HL-60 (cell line): Measurements from ENCODE around the gene EFCAB6.

ENCODE experiments used
- DNase-seq, 2 experiments: peaks; one replicate each; pipeline ENCODE4 v3.0.0-alpha.2; 2010 to 2020; ENCODE audit warnings: low read depth in 1 of 2, low spot score in 1 of 2
- H3K27ac ChIP-seq: fragments of 250-450 bp; sonication (Bioruptor Pico); replicated peaks from 2 replicates; pipeline ENCODE4 v1.5.1; 2020; ENCODE audit warnings: mild to moderate bottlenecking, moderate library complexity
- H3K27me3 ChIP-seq: fragments of 250-450 bp; sonication (Bioruptor Pico); 2 replicates; pipeline ENCODE4 v1.5.1; 2021; ENCODE audit warnings: mild to moderate bottlenecking, moderate library complexity; ENCODE audit not compliant: insufficient read depth, poor library complexity, severe bottlenecking
- H3K4me3 ChIP-seq: replicated peaks from 2 replicates; pipeline ENCODE4 v1.5.1; 2011; ENCODE audit warnings: mild to moderate bottlenecking, control low read depth, low read length; ENCODE audit not compliant: insufficient read depth
- CTCF ChIP-seq: IDR thresholded peaks from one replicate; pipeline ENCODE4 v1.5.1; 2011; ENCODE audit warnings: low read length, control low read depth, inconsistent platforms; ENCODE audit not compliant: insufficient read depth
- GABPA ChIP-seq: IDR thresholded peaks from 2 replicates; pipeline ENCODE4 v1.6.1; 2012; ENCODE audit warnings: low read depth
- POLR2AphosphoS5 ChIP-seq: IDR thresholded peaks from 2 replicates; pipeline ENCODE4 v1.6.1; 2012; ENCODE audit warnings: low read depth
- REST ChIP-seq: IDR thresholded peaks from 2 replicates; pipeline ENCODE4 v1.6.1; 2012; ENCODE audit warnings: low read depth; ENCODE audit not compliant: insufficient replicate concordance
- SPI1 ChIP-seq: IDR thresholded peaks from 2 replicates; pipeline ENCODE4 v1.6.1; 2012; ENCODE audit warnings: low read depth, mild to moderate bottlenecking, borderline replicate concordance

Gene EFCAB6

GRCh38 chr22:43811777-43812148 lies 342 bp downstream of the EFCAB6 start:
- DNase-seq: no peak
- Histone ChIP-seq H3K4me3 (peak overlapping the region; percentile 92), H3K27me3 (no peaks in the 10 kb centered on the region), H3K27ac (peak overlapping the region; percentile 84)
- TF ChIP-seq CTCF (no peak), GABPA (no peak), POLR2AphosphoS5 (no peak), REST (no peak), SPI1 (no peak)

GRCh38 chr22:43802897-43803495 lies 9.1 kb downstream of the EFCAB6 start:
- DNase-seq: no peak
- Histone ChIP-seq H3K27ac (no peak overlapping the region), H3K4me3 (no peak overlapping the region), H3K27me3 (peaks cover 6% of the 10 kb centered on the region)
- no peak for TF ChIP-seq SPI1

GRCh38 chr22:43800970-43801369 lies 11.1 kb downstream of the EFCAB6 start:
- no peak for DNase-seq
- H3K4me3 ChIP-seq: no peak overlapping the region
- no peak for TF ChIP-seq GABPA
- no peak for TF ChIP-seq SPI1
- TF ChIP-seq POLR2AphosphoS5: no peak
- TF ChIP-seq CTCF: no peak
- TF ChIP-seq REST: no peak
- no peak overlapping the region for H3K27ac ChIP-seq
- H3K27me3 ChIP-seq: peaks cover 6% of the 10 kb centered on the region

- TF ChIP-seq GABPA: no peak
- no peak for TF ChIP-seq POLR2AphosphoS5
- TF ChIP-seq SPI1: no peak
- TF ChIP-seq REST: no peak
- no peak for TF ChIP-seq CTCF
- no peak for DNase-seq
- Histone ChIP-seq H3K27ac (no peak overlapping the region), H3K27me3 (no peaks in the 10 kb centered on the region), H3K4me3 (no peak overlapping the region)
Observed at GRCh38 chr22:43798492-43798891, 13.6 kb downstream of the EFCAB6 start.
